HEK293 (cell line): ENCODE measurements around the gene FSCN2.

ENCODE experiments used
- CTCF ChIA-PET: fragments of 350-600 bp; formaldehyde crosslinking; extraction: SDS; loops from one replicate; lab custom pipeline; 2021; ENCODE audit warnings: antibody characterized with exemption; lab: Yijun Ruan, JAX
- POLR2A ChIA-PET: fragments of 300-600 bp; formaldehyde crosslinking; extraction: SDS; loops from one replicate; lab custom pipeline; 2020; ENCODE audit warnings: antibody characterized with exemption, inconsistent platforms; lab: Yijun Ruan, JAX
- H3K27ac ChIP-seq: fragments of 200-500 bp; sonication (Bioruptor generic); 2 replicates; pipeline ENCODE4 v1.5.1; 2014; ENCODE audit warnings: low read depth, low read length, control low read depth, inconsistent platforms; ENCODE audit errors: extremely low read depth
- H3K36me3 ChIP-seq, 2 experiments: fragments of 200-500 bp in 1 of 2; sonication (Bioruptor generic) in 1 of 2; 1 replicate in 1 of 2; 2 replicates in 1 of 2; pipeline ENCODE4 v1.5.1; 2014 to 2017; ENCODE audit warnings: inconsistent platforms in 2 of 2, low read length in 2 of 2; ENCODE audit not compliant: control insufficient read depth in 2 of 2, insufficient read depth in 1 of 2
- H3K4me1 ChIP-seq: fragments of 200-500 bp; sonication (Bioruptor generic); 2 replicates; pipeline ENCODE4 v1.5.1; 2014; ENCODE audit warnings: mild to moderate bottlenecking, low read length, inconsistent platforms; ENCODE audit not compliant: control insufficient read depth, insufficient read depth
- H3K4me3 ChIP-seq: 2 replicates; pipeline ENCODE4 v1.5.1; 2011; ENCODE audit warnings: low read depth, mild to moderate bottlenecking, control low read depth, low read length, moderate library complexity
- H3K9me3 ChIP-seq: fragments of 200-500 bp; sonication (Bioruptor generic); 2 replicates; pipeline ENCODE4 v1.5.1; 2014; ENCODE audit warnings: low read depth, low read length, inconsistent platforms; ENCODE audit not compliant: control insufficient read depth, insufficient read depth
- MZF1 ChIP-seq: fragments of 450-650 bp; formaldehyde crosslinking; IDR thresholded peaks from 2 replicates; pipeline ENCODE4 v1.5.1; 2017; ENCODE audit warnings: missing biosample characterization, missing genetic modification characterization, borderline replicate concordance
- RBAK ChIP-seq: fragments of 450-650 bp; formaldehyde crosslinking; IDR thresholded peaks from 2 replicates; pipeline ENCODE4 v1.5.1; 2016; ENCODE audit warnings: missing biosample characterization, missing genetic modification characterization
- ZBTB17 ChIP-seq: fragments of 450-650 bp; formaldehyde crosslinking; IDR thresholded peaks from 2 replicates; pipeline ENCODE4 v1.5.1; 2016; ENCODE audit warnings: missing biosample characterization, missing genetic modification characterization
- ZNF140 ChIP-seq: fragments of 450-650 bp; formaldehyde crosslinking; IDR thresholded peaks from 2 replicates; pipeline ENCODE4 v1.5.1; 2016; ENCODE audit warnings: missing biosample characterization, missing genetic modification characterization
- ZNF248 ChIP-seq: fragments of 450-650 bp; formaldehyde crosslinking; IDR thresholded peaks from 2 replicates; pipeline ENCODE4 v1.5.1; 2017; ENCODE audit warnings: missing biosample characterization, missing genetic modification characterization
- ZNF324 ChIP-seq: fragments of 450-650 bp; formaldehyde crosslinking; IDR thresholded peaks from 2 replicates; pipeline ENCODE4 v1.5.1; 2016; ENCODE audit warnings: missing biosample characterization, missing genetic modification characterization
- ZNF423 ChIP-seq: fragments of 450-650 bp; formaldehyde crosslinking; IDR thresholded peaks from 2 replicates; pipeline ENCODE4 v1.5.1; 2016; ENCODE audit warnings: missing biosample characterization, missing genetic modification characterization
- ZNF514 ChIP-seq: fragments of 450-650 bp; formaldehyde crosslinking; IDR thresholded peaks from 2 replicates; pipeline ENCODE4 v1.5.1; 2016; ENCODE audit warnings: missing biosample characterization, missing genetic modification characterization
- ZNF555 ChIP-seq: fragments of 450-650 bp; formaldehyde crosslinking; conservative IDR thresholded peaks from 2 replicates; pipeline ENCODE4 v1.5.1; 2017; ENCODE audit warnings: missing biosample characterization, mild to moderate bottlenecking, missing genetic modification characterization, inconsistent platforms
- ZNF747 ChIP-seq: fragments of 450-650 bp; formaldehyde crosslinking; IDR thresholded peaks from 2 replicates; pipeline ENCODE4 v1.5.1; 2016; ENCODE audit warnings: missing biosample characterization, missing genetic modification characterization
- ZNF776 ChIP-seq: fragments of 450-650 bp; formaldehyde crosslinking; IDR thresholded peaks from 2 replicates; pipeline ENCODE4 v1.5.0; 2017; ENCODE audit warnings: missing biosample characterization, missing genetic modification characterization, borderline replicate concordance
- ZSCAN16 ChIP-seq: fragments of 450-650 bp; formaldehyde crosslinking; IDR thresholded peaks from 2 replicates; pipeline ENCODE4 v1.5.1; 2016; ENCODE audit warnings: missing biosample characterization, missing genetic modification characterization
- TF ChIP-seq, protein P1 (sequence below): sonication (generic); formaldehyde crosslinking; IDR thresholded peaks from 2 replicates; pipeline ENCODE4 v1.8.1; 2022; ENCODE audit warnings: mild to moderate bottlenecking, moderate library complexity, missing genetic modification reagents
- TF ChIP-seq, protein P2 (sequence below): fragments of 450-650 bp; formaldehyde crosslinking; IDR thresholded peaks from 2 replicates; pipeline ENCODE4 v1.5.1; 2016; ENCODE audit warnings: missing biosample characterization, missing genetic modification characterization
- TF ChIP-seq, protein P3 (sequence below): fragments of 450-650 bp; formaldehyde crosslinking; IDR thresholded peaks from 2 replicates; pipeline ENCODE4 v1.5.1; 2017; ENCODE audit warnings: missing biosample characterization, missing genetic modification characterization
- TF ChIP-seq, protein P4 (sequence below): fragments of 450-650 bp; formaldehyde crosslinking; IDR thresholded peaks from 2 replicates; pipeline ENCODE4 v1.5.1; 2017; ENCODE audit warnings: missing biosample characterization, missing genetic modification characterization

The FSCN2 gene

DNA sequence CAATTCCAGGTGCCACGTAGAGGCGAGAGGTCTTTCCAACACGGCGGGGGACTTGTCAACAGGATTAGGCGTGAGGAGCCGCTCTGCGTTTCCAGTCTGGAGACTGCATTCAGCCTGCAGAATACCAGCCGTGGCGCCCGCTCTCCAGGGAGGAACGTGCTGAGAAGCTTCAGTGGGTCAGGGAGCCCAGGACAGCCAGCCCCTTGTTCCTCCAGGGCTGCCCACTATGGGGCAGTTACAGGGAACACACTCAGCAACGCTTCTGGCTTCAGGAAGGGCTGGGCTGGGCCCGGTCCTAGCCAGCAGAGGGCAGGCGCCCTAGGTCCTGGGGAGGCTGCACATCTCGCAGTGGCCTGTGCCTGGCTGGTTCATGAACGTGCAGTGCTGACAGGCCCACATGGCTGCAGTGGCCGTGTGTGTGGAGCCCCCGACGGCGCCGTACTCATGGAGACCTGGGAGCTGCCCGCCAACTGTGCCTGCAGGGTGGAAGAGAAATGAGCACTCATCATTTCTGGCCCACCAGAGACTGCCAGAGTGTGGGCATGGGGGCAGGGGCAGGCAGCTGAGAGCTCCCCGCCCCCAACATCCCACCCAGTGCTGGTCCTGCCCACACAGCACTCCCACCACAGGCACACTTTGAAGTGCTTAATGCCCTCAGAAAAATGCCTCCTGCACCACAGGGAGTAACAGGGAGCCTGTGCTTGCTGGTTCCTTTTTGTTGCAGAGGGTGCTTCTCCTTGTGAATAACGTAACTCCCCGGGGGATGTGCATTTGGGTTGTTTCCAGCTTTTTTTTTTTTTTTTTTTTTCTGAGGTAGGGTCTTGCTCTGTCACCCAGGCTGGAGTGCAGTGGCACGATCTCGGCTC is 31.0 kb downstream of the FSCN2 start (continued):
- no peak for TF ChIP-seq MZF1
- TF ChIP-seq, all 188 proteins: peak for 4

DNA sequence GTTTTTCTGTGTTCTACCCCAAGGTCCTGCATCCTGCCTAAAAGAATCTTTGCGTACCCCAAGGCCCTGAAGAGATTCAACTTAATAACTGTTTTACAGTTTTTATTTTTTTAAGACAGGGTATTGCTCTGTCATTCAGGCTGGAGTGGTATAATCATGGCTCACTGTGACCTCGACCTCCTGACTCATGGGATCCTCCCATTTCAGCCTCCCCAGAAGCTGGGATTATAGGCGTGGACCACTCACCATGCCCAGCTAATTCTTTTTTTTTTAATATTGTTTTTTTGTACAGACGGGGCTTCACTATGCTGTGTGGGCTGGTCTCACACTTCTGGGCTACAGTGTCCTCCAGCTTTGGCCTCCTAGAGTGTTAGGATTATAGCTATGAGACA is 33.3 kb downstream of the FSCN2 start:
- ChIA-PET POLR2A (no interaction called here), CTCF (interaction anchor here (0.6 to 2.0 kb wide), 2 partner anchors 40 to 43 kb away, joined by 3 to 8 read pairs; no protein-coding TSS in a partner anchor)
- Histone ChIP-seq H3K4me1 (peaks cover 5% of the 10 kb centered on the region), H3K27ac (no peak overlapping the region), H3K9me3 (no peaks in the 10 kb centered on the region), H3K4me3 (no peak overlapping the region), H3K36me3 (peaks cover 70 to 98% of the 10 kb centered on the region in 2 experiments)
- no peak for TF ChIP-seq ZNF324 (tag by site-specific recombination)
- TF ChIP-seq ZBTB17 (tag by site-specific recombination): no peak
- TF ChIP-seq ZNF248: no peak
- TF ChIP-seq, protein P1, sequence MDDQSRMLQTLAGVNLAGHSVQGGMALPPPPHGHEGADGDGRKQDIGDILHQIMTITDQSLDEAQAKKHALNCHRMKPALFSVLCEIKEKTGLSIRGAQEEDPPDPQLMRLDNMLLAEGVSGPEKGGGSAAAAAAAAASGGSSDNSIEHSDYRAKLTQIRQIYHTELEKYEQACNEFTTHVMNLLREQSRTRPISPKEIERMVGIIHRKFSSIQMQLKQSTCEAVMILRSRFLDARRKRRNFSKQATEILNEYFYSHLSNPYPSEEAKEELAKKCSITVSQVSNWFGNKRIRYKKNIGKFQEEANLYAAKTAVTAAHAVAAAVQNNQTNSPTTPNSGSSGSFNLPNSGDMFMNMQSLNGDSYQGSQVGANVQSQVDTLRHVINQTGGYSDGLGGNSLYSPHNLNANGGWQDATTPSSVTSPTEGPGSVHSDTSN (CRISPR knock-in tag): no peak
- no peak for TF ChIP-seq RBAK (tag by site-specific recombination)
- no peak for TF ChIP-seq ZSCAN16 (tag by site-specific recombination)
- TF ChIP-seq ZNF140 (tag by site-specific recombination): no peak
- TF ChIP-seq ZNF514 (tag by site-specific recombination): no peak
- TF ChIP-seq ZNF747 (tag by site-specific recombination): no peak
- TF ChIP-seq, protein P2, sequence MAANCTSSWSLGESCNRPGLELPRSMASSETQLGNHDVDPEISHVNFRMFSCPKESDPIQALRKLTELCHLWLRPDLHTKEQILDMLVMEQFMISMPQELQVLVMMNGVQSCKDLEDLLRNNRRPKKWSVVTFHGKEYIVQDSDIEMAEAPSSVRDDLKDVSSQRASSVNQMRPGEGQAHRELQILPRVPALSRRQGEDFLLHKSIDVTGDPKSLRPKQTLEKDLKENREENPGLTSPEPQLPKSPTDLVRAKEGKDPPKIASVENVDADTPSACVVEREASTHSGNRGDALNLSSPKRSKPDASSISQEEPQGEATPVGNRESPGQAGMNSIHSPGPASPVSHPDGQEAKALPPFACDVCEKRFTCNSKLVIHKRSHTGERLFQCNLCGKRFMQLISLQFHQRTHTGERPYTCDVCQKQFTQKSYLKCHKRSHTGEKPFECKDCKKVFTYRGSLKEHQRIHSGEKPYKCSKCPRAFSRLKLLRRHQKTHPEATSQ (tag by site-specific recombination): no peak
- TF ChIP-seq ZNF423 (tag by site-specific recombination): no peak
- no peak for TF ChIP-seq ZNF776 (tag by site-specific recombination)

DNA sequence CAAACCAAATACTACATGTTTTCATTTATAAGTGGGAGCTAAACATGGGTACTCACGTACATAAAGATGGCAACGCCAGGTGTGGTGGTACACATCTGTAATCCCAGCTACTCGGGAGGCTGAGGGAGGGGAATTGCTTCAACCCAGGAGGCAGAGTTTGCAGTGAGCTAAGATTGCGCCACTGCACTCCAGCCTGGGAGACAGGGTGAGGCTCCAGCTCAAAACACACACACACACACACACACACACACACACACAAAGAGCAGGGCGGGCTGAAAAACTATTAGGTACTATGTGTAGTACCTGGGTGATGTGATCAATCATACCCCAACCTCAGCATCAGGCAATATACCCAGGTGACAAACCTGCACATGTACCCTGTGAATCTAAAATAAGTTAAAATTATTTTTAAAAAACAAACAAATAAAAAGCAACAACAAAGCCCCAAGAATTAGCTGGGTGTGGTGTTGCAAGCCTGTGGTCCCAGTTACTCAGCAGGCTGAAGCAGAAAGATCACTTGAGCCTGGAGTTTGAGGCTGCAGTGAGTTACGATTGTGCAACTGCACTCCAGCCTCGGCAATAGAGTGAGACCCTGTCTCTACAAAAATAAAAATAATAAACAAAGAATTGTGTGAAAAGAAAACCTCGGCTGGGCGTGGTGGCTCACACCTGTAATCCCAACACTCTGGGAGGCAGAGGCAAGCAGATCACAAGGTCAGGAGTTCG is 35.8 kb downstream of the FSCN2 start:
- TF ChIP-seq MZF1 (no peak), ZNF555 (no peak), ZNF140 (tag by site-specific recombination) (no peak)
- TF ChIP-seq, protein P3, sequence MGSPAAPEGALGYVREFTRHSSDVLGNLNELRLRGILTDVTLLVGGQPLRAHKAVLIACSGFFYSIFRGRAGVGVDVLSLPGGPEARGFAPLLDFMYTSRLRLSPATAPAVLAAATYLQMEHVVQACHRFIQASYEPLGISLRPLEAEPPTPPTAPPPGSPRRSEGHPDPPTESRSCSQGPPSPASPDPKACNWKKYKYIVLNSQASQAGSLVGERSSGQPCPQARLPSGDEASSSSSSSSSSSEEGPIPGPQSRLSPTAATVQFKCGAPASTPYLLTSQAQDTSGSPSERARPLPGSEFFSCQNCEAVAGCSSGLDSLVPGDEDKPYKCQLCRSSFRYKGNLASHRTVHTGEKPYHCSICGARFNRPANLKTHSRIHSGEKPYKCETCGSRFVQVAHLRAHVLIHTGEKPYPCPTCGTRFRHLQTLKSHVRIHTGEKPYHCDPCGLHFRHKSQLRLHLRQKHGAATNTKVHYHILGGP (tag by site-specific recombination): no peak
- TF ChIP-seq, protein P4, sequence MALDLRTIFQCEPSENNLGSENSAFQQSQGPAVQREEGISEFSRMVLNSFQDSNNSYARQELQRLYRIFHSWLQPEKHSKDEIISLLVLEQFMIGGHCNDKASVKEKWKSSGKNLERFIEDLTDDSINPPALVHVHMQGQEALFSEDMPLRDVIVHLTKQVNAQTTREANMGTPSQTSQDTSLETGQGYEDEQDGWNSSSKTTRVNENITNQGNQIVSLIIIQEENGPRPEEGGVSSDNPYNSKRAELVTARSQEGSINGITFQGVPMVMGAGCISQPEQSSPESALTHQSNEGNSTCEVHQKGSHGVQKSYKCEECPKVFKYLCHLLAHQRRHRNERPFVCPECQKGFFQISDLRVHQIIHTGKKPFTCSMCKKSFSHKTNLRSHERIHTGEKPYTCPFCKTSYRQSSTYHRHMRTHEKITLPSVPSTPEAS (tag by site-specific recombination): peak; percentile 58
- TF ChIP-seq, all 188 proteins: peak for 1
- no peak overlapping the region for H3K4me3 ChIP-seq
- POLR2A ChIA-PET: no interaction called here
- peaks cover 23% of the 10 kb centered on the region for H3K4me1 ChIP-seq
- no peaks in the 10 kb centered on the region for H3K9me3 ChIP-seq
- peaks cover 66 to 99% of the 10 kb centered on the region in 2 experiments for H3K36me3 ChIP-seq
- CTCF ChIA-PET: interaction anchor here (0.7 to 7.8 kb wide), 4 partner anchors 9 to 53 kb away, joined by 3 to 69 read pairs (median 5); no protein-coding TSS in a partner anchor
- no peak overlapping the region for H3K27ac ChIP-seq
